GM21526 (cell line): ENCODE results near the gene S100A4.

Experiments used
- ATAC-seq: cut with Tn5 transposase; IDR thresholded peaks from one replicate; pipeline ENCODE4 v1.9.1; 2021; ENCODE audit warnings: moderate library complexity; ENCODE audit not compliant: unreplicated experiment, low FRiP score

The S100A4 gene

GRCh38 chr1:153515504-153516394 is 29.9 kb downstream of the S100A4 start:
- ATAC-seq, result no peak

- no peak for ATAC-seq
Observed at GRCh38 chr1:153513666-153514065, 31.9 kb downstream of the S100A4 start.

DNA sequence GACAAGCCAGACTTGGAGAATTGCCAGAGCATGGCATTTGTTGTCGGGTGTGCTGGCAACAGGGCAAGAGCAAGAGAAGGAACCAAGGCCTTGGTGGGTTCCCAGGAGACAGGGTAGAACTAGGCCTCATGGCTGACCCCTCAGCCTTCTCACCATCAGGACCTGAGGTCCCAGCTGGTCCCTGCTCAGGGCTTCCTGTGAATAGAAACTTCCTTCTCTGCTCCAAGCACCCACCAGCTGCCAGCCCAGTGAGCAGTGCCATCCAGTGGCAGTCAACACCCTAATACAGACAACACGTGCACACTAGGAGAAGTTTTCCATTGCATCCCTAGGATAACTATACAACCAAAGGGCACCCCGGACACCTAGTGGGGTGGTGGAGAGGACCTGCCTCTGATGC is 32.6 kb downstream of the S100A4 start:
- ATAC-seq, result no peak

GRCh38 chr1:153510984-153511410 is 34.6 kb downstream of the S100A4 start:
- no peak for ATAC-seq

GRCh38 chr1:153509729-153510354 is 35.8 kb downstream of the S100A4 start:
- no peak for ATAC-seq

DNA sequence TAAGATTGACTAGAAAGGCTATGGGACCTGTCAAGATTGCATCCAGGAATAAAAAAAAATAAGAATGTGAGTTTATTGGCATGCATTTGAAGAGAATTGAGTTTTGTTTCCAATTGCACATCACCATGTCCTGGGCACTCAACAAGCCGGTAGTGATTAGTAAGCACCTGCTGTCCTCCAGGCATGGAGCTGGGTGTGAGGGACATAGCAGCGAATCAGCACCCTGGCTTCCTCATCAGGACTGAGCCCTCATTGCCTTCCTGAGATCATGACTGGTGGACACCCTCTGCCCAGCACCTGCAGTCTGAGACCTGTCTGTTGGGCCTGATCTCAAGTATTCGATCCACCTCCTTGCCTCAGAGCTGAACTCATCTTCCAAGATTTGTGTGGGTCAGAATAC is 36.6 kb downstream of the S100A4 start:
- no peak for ATAC-seq

DNA sequence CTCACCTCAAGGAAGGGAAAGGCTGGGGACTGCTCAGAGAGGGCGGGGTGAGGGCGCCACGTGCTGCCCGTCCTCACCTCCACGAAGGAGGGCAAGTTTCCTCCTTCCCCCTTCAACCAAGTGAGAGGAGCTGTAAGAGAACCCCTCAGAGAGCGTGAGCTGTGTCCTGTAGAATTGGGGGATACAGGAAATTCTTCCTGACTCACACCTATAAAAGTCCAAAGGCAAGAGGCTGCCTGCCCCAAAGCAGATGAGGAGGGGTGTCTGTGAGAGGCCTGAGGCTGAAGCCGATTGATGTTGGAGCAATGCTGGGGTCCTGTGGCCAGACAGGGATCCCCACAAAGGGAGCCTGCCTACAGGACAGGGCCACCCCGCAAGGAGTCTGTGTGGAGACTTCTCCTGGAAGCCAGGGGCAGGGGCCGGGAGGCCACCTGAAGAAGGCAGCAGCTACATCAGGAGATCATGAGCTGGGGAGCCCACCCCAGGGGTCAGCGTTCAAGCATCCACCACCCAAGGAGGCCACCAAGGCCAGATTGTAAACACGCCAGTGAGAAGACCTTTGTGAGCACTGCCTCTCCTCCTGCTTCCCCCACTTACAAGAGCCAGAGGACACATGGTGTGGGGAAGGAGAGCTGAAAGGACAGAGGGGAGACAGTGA is 37.6 kb downstream of the S100A4 start:
- ATAC-seq, result no peak

DNA sequence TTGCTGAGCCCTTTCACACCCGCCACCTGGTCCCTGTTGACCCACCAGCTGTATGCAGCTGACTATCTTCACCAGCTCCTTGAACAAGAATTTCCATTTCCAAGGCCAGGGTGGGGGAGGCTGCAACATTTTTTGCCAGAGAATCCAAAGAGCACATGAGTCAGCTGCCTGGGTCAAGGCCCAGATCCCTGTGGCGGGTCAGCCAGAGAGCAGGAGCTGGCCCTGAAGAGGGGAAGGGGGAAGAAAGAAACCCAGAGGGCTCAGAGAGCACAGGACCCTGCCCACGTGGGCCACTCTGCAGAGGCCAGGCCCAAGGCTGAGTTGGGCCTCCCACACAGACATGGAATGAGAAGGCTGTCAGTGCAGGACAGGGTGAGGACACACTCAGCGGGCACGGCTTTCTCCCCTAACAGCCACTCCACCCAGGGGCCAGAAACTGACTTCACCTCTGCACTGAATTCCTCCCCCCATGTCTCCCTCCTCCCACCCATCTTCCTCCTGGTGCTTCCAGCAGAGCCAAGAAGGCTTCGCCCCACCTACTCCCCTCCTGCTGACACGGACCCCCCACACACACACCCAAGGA is 38.7 kb downstream of the S100A4 start:
- no peak for ATAC-seq

DNA sequence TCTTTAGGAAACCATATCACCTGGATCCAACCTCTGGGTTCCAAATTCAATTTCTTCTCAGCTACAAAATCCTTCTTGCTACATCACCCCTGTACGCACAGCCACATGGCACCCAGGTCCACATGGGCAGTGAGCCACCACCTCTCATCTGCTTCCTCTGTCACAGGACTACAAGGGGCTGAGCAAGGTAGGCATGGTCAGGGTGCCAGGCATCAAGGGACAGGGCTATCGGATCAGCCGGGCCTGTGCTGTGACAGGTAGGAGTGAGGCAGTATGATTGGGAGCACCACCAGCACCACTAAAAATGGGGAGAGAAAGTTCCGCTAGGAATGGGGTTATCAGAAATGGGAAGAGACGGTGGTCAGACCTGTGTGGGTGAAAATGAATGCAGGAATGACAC is 39.2 kb downstream of the S100A4 start:
- no peak for ATAC-seq

DNA sequence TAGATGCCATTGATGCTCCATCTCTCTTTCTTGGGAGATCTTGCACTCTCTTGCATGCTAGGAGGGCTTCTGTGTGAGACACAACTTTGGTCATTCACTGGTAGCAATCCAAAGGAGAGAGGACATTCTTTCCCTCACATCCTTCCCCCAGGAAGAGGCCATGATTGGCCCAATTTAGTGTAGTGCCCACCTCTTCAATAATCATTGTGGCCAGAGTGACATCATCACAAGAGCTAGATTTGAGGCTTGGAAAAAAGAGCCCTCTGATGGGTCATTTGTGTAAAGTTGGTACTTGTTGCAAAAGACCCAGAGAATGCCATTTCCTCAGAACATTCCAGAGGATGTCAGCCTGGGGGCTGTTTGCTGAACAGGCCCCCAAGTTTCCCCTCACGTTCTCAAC is 40.0 kb downstream of the S100A4 start:
- ATAC-seq, result no peak

DNA sequence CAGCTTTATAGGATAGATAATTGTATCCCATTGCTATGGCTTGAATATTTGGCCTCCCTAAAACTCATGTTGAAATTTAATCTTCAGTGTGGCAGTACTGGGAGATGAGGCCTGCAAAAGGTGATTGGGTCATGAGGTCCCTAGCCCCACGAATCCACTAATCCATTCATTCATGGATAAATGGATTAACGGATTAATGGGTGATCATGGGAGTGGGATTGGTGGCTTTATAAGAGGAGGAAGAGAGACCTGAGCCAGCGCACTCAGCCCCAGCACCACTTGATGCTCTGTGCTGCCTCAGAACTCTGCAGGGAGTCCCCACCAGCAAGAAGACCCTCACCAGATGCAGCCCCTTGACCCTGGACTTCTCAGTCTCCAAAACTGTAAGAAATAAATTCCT is 41.8 kb downstream of the S100A4 start:
- ATAC-seq, result no peak

DNA sequence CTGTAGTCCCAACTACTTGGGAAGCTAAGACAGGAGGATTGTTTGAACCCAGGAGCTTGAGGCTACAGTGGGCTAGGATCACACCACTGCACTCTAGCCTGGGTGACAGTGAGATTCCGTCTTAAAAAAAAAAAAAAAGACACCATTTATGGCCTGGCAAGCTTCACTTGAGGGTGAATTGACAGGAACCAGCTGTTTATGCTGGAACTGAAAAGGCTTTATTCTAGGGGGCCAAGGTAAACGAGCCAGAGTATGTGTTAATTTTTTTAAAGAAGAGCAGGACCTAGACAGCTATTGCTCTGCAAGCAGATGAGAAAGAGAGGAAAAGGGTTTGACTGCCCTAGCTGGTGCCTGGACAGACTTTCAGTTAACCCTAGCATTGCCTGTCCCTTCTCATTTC is 46.9 kb downstream of the S100A4 start:
- no peak for ATAC-seq

DNA sequence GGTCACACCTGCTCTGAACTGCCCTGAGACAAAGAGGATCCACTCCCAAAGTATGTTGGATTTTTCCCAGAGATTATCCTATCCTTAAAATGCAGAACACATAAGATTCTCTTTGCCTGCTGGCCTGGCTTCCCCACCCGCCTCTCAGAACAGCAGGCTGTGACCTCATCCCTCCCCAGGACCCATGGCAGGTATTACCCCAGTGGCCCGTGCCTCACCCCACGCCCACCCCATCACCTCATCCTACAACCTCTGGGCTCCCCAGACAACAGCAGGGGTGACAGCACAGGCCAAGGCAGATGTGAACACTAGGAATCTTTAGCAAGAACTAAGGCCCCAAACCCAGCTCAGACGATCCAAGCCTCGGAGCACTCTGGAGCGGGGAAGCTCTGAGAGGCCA is 50.1 kb downstream of the S100A4 start:
- no peak for ATAC-seq

- ATAC-seq, result no peak
Observed at GRCh38 chr1:153494976-153495535, 50.5 kb downstream of the S100A4 start.
